ENCODE data around the gene ZNF350. TPM values are rescaled to one million over a fixed set of nuclear protein-coding genes. Genes with fewer than 3 reads are reported as not detected.
A peak's percentile ranks its signal among the peaks of the same experiment; 100 is the strongest.

Gene ZNF350
- total and polyA plus RNA-seq, 4 donors: 2.1 to 4.9 (median 3.6) TPM

DNA sequence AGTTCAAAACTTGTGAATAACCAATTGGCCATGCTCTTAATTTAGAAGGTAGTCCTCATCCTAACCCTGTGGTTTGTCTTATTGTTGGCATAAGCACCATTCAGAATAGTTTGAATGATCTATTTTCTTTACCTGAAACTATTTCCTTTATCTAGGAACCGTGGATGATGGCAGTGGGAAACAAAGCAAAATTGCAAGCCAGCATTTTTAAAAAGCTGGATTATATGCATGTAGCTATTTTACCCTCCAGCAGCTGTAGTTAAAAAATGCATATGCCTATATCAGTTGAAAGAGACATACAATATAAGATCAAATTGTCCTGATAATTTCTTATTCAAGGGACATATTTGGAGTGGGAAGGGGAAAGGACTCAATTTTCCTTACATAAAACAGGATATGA, 40.0 kb downstream of the ZNF350 start:
- 95% methylated on average over 1 of the region's 1 CpG for WGBS
- Histone ChIP-seq H3K9ac (ENCODE audit: low read depth in 1 of 2, low read length in 2 of 2) (no peak overlapping the region), H3K4me1 (ENCODE audit: control insufficient read depth in 4 of 4, insufficient read depth in 4 of 4, low read length in 3 of 4) (no peaks in the 10 kb centered on the region), H3K36me3 (ENCODE audit: control insufficient read depth in 4 of 4, insufficient read depth in 3 of 4, low read depth in 1 of 4, low read length in 3 of 4) (peaks cover 9 to 44% (median 38%) of the 10 kb centered on the region in 4 donors), H3K9me3 (ENCODE audit: control insufficient read depth in 4 of 4, low read length in 3 of 4) (peaks cover 51 to 97% (median 81%) of the 10 kb centered on the region in 4 donors), H3K27me3 (ENCODE audit: control insufficient read depth in 4 of 4, insufficient read depth in 4 of 4, low read length in 3 of 4) (no peaks in the 10 kb centered on the region), H3K27ac (ENCODE audit: low read depth in 1 of 2, low read length in 2 of 2) (no peak overlapping the region), H3K4me3 (ENCODE audit: low read depth in 1 of 3, low read length in 3 of 3) (peak overlapping the region in 1 of 3 donors; percentile 29)
- TF ChIP-seq, protein P1, sequence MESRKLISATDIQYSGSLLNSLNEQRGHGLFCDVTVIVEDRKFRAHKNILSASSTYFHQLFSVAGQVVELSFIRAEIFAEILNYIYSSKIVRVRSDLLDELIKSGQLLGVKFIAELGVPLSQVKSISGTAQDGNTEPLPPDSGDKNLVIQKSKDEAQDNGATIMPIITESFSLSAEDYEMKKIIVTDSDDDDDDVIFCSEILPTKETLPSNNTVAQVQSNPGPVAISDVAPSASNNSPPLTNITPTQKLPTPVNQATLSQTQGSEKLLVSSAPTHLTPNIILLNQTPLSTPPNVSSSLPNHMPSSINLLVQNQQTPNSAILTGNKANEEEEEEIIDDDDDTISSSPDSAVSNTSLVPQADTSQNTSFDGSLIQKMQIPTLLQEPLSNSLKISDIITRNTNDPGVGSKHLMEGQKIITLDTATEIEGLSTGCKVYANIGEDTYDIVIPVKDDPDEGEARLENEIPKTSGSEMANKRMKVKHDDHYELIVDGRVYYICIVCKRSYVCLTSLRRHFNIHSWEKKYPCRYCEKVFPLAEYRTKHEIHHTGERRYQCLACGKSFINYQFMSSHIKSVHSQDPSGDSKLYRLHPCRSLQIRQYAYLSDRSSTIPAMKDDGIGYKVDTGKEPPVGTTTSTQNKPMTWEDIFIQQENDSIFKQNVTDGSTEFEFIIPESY (IDR thresholded peaks at IDR 0.05): no peak
- no peak for TF ChIP-seq REST (IDR thresholded peaks at IDR 0.05)
- TF ChIP-seq YY1 (IDR thresholded peaks at IDR 0.05): no peak
- TF ChIP-seq SP1 (IDR thresholded peaks at IDR 0.05): no peak
- DNase-seq (ENCODE audit: low spot score): no peak

DNA sequence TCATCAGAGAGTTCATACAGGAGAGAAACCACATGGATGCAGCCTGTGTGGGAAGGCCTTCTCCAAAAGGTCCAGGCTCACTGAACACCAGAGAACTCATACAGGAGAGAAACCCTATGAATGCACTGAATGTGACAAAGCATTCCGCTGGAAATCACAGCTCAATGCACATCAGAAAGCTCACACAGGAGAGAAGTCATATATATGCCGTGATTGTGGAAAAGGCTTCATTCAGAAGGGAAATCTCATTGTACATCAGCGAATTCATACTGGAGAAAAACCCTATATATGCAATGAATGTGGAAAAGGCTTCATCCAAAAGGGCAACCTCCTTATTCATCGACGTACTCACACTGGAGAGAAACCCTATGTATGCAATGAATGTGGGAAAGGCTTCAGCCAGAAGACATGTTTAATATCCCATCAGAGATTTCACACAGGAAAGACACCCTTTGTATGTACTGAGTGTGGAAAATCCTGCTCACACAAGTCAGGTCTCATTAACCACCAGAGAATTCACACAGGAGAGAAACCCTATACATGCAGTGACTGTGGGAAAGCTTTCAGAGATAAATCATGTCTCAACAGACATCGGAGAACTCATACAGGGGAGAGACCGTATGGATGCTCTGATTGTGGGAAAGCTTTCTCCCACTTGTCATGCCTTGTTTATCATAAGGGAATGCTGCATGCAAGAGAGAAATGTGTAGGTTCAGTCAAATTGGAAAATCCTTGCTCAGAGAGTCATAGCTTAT, 41.7 kb downstream of the ZNF350 start:
- WGBS: 98% methylated on average over 7 of the region's 7 CpGs
- H3K36me3 ChIP-seq (ENCODE audit: control insufficient read depth in 4 of 4, insufficient read depth in 3 of 4, low read depth in 1 of 4, low read length in 3 of 4): peaks cover 18 to 59% (median 53%) of the 10 kb centered on the region in 4 donors
- no peaks in the 10 kb centered on the region for H3K4me1 ChIP-seq (ENCODE audit: control insufficient read depth in 4 of 4, insufficient read depth in 4 of 4, low read length in 3 of 4)
- no peak for DNase-seq (ENCODE audit: low spot score)
- H3K27ac ChIP-seq (ENCODE audit: low read depth in 1 of 2, low read length in 2 of 2): no peak overlapping the region
- TF ChIP-seq HNF4A (conservative IDR thresholded peaks at IDR 0.05): no peak
- TF ChIP-seq, protein P1 (IDR thresholded peaks at IDR 0.05): no peak
- TF ChIP-seq EGR1 (IDR thresholded peaks at IDR 0.05; ENCODE audit: low read depth in 2 of 2): no peak
- TF ChIP-seq ATF3 (IDR thresholded peaks at IDR 0.05): no peak
- no peak for TF ChIP-seq NR2F2 (IDR thresholded peaks at IDR 0.05)
- TF ChIP-seq RXRA (IDR thresholded peaks at IDR 0.05): no peak
- no peak for TF ChIP-seq YY1 (IDR thresholded peaks at IDR 0.05)
- no peak for TF ChIP-seq FOXA1 (IDR thresholded peaks at IDR 0.05)
- TF ChIP-seq, protein P2, sequence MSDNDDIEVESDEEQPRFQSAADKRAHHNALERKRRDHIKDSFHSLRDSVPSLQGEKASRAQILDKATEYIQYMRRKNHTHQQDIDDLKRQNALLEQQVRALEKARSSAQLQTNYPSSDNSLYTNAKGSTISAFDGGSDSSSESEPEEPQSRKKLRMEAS (IDR thresholded peaks at IDR 0.05): no peak
- no peak for TF ChIP-seq TAF1 (conservative IDR thresholded peaks at IDR 0.05)
- TF ChIP-seq GABPA (IDR thresholded peaks at IDR 0.05 in 1 of 2, conservative IDR thresholded peaks at IDR 0.05 in 1 of 2): no peak
- TF ChIP-seq, protein P3, sequence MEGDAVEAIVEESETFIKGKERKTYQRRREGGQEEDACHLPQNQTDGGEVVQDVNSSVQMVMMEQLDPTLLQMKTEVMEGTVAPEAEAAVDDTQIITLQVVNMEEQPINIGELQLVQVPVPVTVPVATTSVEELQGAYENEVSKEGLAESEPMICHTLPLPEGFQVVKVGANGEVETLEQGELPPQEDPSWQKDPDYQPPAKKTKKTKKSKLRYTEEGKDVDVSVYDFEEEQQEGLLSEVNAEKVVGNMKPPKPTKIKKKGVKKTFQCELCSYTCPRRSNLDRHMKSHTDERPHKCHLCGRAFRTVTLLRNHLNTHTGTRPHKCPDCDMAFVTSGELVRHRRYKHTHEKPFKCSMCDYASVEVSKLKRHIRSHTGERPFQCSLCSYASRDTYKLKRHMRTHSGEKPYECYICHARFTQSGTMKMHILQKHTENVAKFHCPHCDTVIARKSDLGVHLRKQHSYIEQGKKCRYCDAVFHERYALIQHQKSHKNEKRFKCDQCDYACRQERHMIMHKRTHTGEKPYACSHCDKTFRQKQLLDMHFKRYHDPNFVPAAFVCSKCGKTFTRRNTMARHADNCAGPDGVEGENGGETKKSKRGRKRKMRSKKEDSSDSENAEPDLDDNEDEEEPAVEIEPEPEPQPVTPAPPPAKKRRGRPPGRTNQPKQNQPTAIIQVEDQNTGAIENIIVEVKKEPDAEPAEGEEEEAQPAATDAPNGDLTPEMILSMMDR (IDR thresholded peaks at IDR 0.05; ENCODE audit: low read depth, low read length, missing input control): no peak
- no peak for TF ChIP-seq FOXA2 (IDR thresholded peaks at IDR 0.05)
- TF ChIP-seq SP1 (IDR thresholded peaks at IDR 0.05): no peak
- no peak for TF ChIP-seq JUND (IDR thresholded peaks at IDR 0.05)
- no peak for TF ChIP-seq REST (IDR thresholded peaks at IDR 0.05)
- no peaks in the 10 kb centered on the region for H3K27me3 ChIP-seq (ENCODE audit: control insufficient read depth in 4 of 4, insufficient read depth in 4 of 4, low read length in 3 of 4)
- peak overlapping the region in 2 of 3 donors; percentile 34 to 75 for H3K4me3 ChIP-seq (ENCODE audit: low read depth in 1 of 3, low read length in 3 of 3)
- H3K9me3 ChIP-seq (ENCODE audit: control insufficient read depth in 4 of 4, low read length in 3 of 4): peaks cover 63 to 96% (median 87%) of the 10 kb centered on the region in 4 donors
- no peak overlapping the region for H3K9ac ChIP-seq (ENCODE audit: low read depth in 1 of 2, low read length in 2 of 2)

Data from liver (tissue), 9 donors.